Transverse colon (tissue), 4 donors: ENCODE measurements around the gene PER2.

Source experiments
- EP300 ChIP-seq: sonication (generic); formaldehyde crosslinking; IDR thresholded peaks from one replicate; pipeline ENCODE4 v1.6.1; 2017; ENCODE audit warnings: antibody characterized with exemption, low read depth
- POLR2A ChIP-seq: fragments of 450-650 bp; IDR thresholded peaks from one replicate; pipeline ENCODE4 v1.6.1; 2016; ENCODE audit warnings: antibody characterized with exemption, mild to moderate bottlenecking, moderate library complexity
- POLR2AphosphoS5 ChIP-seq, 3 donors: sonication (generic); formaldehyde crosslinking; IDR thresholded peaks; one replicate each; pipeline ENCODE4 v1.6.1; 2016; ENCODE audit warnings: antibody characterized with exemption in 3 of 3
- TF ChIP-seq, protein P1 (sequence below), 5 experiments: fragments of 200-600 bp in 3 of 5; fragments of 450-650 bp in 2 of 5; sonication (generic) in 3 of 5; IDR thresholded peaks; 1 replicate in 2 of 5; 2 replicates in 3 of 5; pipeline ENCODE4 v1.5.1; 2016 to 2017; ENCODE audit warnings: antibody characterized with exemption in 5 of 5, inconsistent platforms in 3 of 5, mild to moderate bottlenecking in 2 of 5, moderate library complexity in 1 of 5

DNA sequence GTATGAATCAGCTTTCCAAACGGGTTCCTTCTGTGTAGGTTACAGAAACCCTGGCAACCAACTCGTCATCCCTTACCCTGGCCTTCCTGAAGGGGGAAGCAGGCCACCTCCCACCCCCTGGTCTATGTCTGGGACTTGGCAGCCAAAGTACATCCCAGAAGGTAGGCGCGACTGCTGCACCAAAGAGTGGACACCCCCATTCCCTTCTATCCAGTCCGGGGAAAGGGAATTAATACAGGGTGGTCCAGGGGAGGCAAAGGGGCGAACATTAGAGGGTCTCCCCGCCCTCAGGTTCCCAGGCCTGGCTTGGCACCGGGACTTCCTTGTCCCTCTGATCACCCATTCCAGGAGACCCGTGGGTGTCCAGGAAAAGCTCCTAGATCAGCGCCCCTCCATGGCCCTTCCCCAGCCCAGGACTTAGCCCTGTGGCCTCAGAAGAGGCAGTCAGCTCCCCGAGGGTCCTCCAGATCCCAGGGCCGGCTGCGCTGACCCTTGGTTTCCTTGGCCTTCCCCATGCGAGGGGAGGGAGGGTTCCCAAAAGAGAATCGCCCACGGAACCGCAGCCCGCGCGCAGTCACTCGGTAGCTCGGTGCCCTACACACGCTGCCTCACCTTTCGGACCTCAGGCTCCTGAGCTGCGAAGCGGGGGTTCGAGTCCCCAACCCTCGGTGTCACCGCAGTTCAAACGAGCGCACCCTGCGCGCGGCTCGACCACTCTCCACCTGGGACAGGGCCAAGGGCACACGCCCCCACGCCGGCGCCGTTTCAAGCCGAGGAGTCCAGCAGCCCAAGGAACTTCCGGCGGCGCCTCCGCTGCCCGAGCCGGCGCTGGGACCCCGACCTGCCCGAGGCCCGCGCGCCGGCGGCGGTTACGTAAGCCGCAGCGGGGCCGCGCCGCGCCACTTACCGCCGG, at the start of gene PER2:
- TF ChIP-seq, protein P1, sequence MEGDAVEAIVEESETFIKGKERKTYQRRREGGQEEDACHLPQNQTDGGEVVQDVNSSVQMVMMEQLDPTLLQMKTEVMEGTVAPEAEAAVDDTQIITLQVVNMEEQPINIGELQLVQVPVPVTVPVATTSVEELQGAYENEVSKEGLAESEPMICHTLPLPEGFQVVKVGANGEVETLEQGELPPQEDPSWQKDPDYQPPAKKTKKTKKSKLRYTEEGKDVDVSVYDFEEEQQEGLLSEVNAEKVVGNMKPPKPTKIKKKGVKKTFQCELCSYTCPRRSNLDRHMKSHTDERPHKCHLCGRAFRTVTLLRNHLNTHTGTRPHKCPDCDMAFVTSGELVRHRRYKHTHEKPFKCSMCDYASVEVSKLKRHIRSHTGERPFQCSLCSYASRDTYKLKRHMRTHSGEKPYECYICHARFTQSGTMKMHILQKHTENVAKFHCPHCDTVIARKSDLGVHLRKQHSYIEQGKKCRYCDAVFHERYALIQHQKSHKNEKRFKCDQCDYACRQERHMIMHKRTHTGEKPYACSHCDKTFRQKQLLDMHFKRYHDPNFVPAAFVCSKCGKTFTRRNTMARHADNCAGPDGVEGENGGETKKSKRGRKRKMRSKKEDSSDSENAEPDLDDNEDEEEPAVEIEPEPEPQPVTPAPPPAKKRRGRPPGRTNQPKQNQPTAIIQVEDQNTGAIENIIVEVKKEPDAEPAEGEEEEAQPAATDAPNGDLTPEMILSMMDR (IDR thresholded peaks at IDR 0.05) = peak in 1 of 5 experiments; percentile 26
- TF ChIP-seq EP300 (no peak), POLR2A (peak; percentile 78), POLR2AphosphoS5 (IDR thresholded peaks at IDR 0.05) (peak; percentile 12 to 84 (median 27))
